WI38 (cell line): ENCODE results near the gene PCDH1.

Experiments
- H3K4me3 ChIP-seq: 2 replicates; pipeline ENCODE4 v1.5.1; 2011; ENCODE audit warnings: low read depth, mild to moderate bottlenecking, control low read depth, low read length
- CTCF ChIP-seq: IDR thresholded peaks from 2 replicates; pipeline ENCODE4 v1.5.1; 2012; ENCODE audit warnings: low read depth, mild to moderate bottlenecking, control low read depth, low read length

PCDH1 gene

DNA sequence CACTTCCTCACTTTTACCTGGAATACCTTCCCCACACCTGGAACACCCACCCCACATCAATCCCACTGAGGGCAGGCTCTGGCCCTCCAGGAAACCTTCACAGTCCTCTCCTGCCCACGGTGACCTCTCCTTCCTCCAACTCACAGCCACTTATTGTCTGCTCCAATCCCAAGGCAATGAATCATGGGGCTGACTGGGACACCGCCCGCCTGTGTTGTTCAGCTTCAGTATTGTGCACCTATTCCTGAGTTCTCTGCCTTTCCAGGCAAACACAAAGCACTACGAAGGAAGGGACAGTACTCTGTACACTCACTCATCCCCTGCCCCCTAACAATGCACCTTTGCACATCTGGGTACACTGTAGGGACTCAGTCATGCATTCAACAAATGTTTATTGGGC, 7.3 kb downstream of the PCDH1 start:
- no peak for TF ChIP-seq CTCF
- no peak overlapping the region for H3K4me3 ChIP-seq

GRCh38 chr5:141870228-141870627, 8.0 kb downstream of the PCDH1 start:
- H3K4me3 ChIP-seq = no peak overlapping the region
- no peak for TF ChIP-seq CTCF

DNA sequence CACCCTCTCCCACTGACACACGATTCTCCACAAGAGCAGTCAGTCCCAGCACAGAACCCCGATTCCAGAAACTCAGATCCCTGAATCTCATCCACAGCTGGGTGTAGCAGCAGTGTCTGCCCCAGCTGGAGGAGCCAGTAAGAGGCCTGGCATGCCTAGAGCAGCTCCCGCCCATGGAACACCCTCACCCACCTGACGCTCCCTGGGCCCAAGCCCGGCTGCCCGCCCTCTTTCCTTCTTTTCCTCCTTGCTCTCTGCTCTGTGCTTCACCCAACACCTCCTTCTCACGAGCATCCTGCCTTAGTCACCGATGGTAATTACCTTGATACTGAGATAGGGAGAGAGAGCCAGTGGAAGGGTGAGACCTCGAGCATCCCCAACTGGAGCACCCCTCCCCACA, 8.7 kb downstream of the PCDH1 start:
- no peak for TF ChIP-seq CTCF
- H3K4me3 ChIP-seq = no peak overlapping the region

GRCh38 chr5:141869040-141869439, 9.2 kb downstream of the PCDH1 start:
- TF ChIP-seq CTCF = no peak
- H3K4me3 ChIP-seq = no peak overlapping the region

GRCh38 chr5:141868541-141868940, 9.7 kb downstream of the PCDH1 start:
- TF ChIP-seq CTCF = no peak

GRCh38 chr5:141867651-141868050, 10.6 kb downstream of the PCDH1 start:
- no peak for TF ChIP-seq CTCF
- no peak overlapping the region for H3K4me3 ChIP-seq

More at GRCh38 chr5:141868541-141868940, 9.7 kb downstream of the PCDH1 start:
- no peak overlapping the region for H3K4me3 ChIP-seq

GRCh38 chr5:141867139-141867538, 11.1 kb downstream of the PCDH1 start:
- TF ChIP-seq CTCF = no peak

More at GRCh38 chr5:141867139-141867538, 11.1 kb downstream of the PCDH1 start:
- no peak overlapping the region for H3K4me3 ChIP-seq
